GM19099 (cell line): Measurements from ENCODE around the gene ZBTB5.

Source experiments
- POLR2A ChIP-seq: IDR thresholded peaks from 3 replicates; pipeline ENCODE4 v1.6.1; 2011; ENCODE audit warnings: low read depth; ENCODE audit not compliant: insufficient read length; ENCODE audit errors: extremely low read depth

ZBTB5 gene

DNA sequence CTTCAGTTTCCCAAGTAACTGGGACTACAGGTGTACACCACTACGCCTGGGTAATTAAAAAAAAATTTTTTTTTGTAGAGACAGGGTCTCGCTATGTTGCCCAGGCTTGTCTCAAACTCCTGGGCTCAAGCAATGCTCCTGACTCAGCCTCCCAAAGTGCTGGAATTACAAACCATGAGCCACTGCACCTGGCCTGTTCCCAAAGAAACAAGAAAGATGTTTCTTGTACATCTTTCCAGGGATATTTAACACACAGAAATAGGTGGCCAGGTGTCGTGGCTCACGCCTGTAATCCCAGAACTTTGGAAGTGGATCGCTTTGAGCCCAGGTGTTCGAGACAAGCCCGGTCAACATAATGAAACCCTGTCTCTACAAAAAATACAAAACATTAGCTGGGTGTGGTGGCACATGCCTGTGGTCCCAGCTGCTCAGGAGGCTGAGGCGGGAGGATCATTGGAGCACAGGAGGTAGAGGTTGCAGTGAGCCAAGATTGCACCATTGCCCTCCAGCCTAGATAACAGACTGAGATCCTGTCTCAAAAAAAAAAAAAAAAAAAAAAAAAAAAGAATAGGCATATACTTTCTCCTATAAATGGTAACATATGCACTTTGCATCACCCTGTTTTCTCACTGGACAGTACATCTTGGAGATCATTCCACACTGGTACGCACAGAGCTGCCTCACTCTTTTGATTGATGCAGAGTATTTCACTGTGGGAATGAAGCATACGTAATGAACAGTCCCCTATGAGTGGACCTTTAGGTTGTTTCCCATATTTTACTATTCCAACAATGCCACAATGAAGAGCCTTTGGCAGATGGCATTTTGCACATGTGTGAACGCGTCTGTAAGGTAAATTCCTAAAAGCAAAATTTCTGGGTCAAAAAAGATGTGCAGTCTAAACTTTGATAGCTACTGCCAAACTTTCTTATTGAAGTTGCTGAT lies 44.7 kb downstream of the ZBTB5 start:
- no peak for TF ChIP-seq POLR2A

DNA sequence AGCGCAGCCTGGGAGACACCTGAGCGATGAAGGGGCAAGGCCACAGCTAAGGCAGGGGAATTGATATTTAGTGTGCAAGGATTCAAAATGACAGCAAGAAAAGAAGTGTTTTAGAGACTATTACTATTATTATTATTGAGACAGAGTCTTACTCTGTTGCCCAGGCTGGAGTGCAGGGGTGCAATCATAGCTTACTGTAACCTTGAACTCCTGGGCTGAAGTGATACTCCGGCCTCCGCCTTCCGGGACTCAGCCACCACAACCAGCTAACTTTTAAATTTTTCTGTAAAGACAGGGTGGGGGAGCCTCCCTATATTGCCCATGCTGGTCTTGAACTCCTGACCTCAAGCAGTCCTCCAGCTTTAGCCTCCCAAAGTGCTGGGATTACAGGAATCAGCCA lies 46.0 kb downstream of the ZBTB5 start:
- TF ChIP-seq POLR2A, result no peak

DNA sequence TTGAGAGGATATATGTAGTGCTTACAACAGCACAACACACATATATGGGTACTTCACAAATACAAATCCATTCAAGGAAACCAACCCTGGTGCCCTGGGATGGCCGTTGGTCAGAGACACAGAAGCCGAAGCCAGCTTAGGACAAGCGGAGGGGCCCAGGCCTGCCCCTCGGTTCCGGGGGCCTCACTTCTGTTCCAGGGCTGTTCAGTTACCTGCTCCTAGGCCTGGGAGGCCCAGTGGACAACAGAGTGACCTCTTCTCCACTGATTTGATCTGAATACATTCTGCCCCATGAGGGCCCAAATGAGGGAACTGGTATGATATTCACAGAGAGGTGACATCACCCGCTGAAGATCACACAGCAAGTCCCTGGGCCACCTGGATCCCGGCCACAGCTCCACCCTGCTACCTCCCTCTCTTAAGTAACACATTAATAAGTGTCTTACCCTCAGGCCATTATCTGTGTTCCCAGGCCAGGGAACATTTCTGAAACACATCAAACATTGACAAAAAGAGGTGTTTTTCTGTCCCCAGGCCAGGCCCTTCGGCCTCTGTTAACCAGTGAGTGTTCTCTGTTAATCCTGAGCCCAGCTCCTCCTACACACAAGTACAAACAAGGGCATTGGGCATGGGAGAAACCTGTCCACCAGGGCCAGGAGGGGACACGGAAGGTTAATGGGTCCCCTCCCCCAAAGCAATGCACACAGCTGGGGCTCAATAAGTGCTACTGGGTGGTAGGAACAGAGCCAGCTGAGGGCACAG lies 47.2 kb downstream of the ZBTB5 start:
- TF ChIP-seq POLR2A, result no peak

- no peak for TF ChIP-seq POLR2A
These were observed 47.9 kb downstream of the ZBTB5 start for GRCh38 chr9:37417252-37417803.

- no peak for TF ChIP-seq POLR2A
These were observed 50.1 kb downstream of the ZBTB5 start for GRCh38 chr9:37415011-37415719.

- TF ChIP-seq POLR2A, result no peak
These were observed 50.7 kb downstream of the ZBTB5 start for GRCh38 chr9:37414503-37414943.

DNA sequence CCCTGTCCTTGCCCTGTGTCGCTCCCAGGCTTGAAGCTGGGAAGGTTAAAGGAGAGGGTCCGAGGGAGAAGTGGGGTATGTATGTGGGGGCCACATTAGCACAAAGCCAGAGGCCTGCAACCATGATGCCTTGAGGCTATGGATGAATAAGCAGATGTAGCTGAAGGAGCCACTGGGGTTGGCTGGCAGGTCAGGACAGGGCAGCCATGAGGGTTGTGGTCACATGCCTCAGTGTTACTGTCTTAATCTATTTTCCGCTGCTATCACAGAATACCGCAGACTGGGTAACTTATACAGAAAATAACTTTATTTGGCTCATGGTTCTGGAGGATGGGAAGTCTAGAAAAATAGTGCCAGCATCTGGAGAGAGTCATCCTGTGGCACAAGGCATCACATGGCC lies 51.9 kb downstream of the ZBTB5 start:
- no peak for TF ChIP-seq POLR2A

GRCh38 chr9:37412431-37413151 lies 52.7 kb downstream of the ZBTB5 start:
- TF ChIP-seq POLR2A, result no peak

GRCh38 chr9:37410969-37411785 lies 54.1 kb downstream of the ZBTB5 start:
- TF ChIP-seq POLR2A, result peak; percentile 58

DNA sequence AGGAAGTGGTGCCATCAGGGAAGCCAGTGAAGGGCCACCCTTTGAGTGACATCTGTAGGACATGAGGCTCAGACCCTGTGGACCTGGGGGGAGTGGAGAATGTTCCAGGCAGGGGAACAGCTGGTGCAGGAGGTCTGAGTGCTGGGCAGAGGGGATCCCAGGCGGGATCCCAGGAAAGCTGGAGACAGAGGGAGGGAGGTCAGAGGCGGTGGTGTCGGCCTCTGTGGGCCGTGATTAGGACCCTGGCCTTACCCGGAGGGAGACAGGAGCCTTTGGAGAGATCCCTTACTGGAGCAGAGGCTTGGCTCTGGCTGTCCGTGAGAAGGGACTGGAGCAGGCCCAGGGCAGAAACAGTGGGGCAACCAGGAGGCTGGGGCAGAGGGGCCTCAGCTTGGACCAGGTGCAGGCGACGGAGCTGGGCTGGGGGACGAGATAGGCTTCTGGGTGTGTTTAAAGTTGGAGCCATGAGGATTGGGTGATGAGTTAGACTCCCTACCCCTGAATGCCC lies 54.8 kb downstream of the ZBTB5 start:
- TF ChIP-seq POLR2A, result no peak

DNA sequence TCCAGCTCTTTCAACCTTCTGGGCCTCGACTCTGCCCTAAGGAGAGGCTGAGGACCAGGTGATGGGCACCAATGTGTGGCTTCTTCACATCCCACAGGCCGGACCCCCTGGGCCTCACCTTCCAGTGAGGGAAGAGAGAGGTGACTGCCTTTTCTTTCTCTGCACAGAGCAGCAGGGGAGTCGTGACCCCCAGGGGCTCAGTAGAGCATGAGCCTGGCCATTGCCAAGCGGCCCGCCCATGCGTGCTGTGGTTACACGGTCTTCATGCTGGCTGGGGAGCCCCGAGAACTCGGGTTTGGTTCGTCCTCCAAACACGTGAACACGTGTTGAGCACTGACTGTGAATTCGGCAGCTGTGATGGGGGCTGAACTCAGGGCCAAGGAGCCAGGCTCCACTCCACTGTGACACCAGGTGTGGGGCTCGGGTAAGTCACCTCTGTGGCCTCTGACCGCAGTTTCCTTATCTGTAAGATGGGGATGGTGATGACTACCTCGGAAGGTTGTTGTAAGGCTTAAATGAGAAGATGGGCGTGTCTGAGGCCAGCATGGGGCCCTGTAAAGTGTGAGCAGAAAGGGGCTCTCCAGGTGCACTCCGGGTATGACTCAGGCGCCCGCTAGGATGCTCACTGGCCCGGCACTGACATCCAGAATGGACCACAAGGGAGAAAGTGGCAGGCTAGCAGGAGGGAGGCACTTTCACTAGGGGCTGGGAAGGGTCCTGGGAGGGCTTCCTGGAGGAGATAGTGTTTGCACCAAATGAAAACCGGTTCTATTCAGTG lies 56.1 kb downstream of the ZBTB5 start:
- TF ChIP-seq POLR2A, result peak; percentile 56

DNA sequence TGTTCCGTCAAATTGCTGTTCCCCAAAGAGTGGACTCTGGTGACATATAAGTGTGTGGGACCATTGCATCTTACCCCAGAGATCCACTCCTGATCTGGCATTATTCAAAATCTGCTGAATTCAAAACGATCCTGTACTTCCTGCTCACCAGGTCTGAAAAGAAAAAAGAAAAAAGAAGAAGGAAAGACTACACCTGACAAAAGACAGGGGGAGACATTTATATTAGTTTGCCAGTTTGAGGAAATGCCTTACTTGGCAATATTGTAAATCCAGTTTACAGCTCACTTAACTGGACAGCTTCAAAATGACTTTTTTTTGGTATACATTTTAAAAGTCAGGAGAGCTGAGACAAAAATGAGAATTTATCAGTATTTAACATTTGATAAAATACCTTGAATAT lies 57.8 kb downstream of the ZBTB5 start:
- no peak for TF ChIP-seq POLR2A

DNA sequence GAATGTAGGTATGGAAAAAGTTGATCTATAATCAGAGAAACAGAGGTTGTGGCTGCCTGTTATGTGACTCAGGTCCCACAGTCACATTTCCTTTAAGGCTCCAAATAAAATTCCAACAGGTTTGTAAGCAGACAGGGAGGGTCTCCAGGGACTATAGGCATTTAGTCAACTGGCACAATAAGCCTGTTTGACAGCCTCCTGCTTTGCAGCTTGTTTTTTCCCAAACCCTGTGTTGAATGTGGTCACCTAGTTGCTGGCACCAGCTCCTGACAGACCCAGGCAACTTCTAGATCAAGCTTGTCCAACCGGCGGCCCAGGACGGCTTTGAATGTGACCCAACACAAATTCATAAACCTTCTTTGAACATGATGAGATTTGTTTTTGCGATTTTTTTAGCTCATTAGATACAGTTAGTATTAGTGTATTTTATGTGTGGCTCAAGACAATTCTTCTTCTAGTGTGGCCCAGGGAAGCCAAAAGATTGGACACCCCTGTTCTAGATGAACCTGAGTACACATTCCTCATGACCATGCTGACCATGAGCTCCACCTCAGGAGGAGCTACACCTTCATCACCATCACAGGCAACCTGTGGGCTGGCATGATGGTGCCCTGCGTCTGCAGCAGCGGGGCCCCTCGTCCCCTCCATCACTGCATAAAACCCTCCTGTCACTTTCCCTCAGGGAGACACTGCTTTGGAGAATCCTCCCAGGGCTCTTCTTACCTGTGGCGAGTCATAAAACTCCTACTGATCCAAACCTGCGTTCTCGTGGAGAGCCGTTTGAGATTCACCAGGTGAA lies 58.4 kb downstream of the ZBTB5 start:
- TF ChIP-seq POLR2A, result peak; percentile 2
